CD4-positive, alpha-beta T cell treated with Interleukin-6 at 100 ng/mL for 8 hours (primary cell): ENCODE results near the gene FABP1.
A peak's percentile ranks its signal among the peaks of the same experiment; 100 is the strongest.

Source experiments
- DNase-seq: peaks from one replicate; pipeline ENCODE4 v3.0.0-alpha.2; 2020; ENCODE audit warnings: mixed read lengths, low spot score

The FABP1 gene

GRCh38 chr2:88127888-88128653 lies at the start of gene FABP1:
Gene FABP1, minus strand, starts transcription at chr2:88128062. Its CDS starts 45 bp downstream, at chr2:88128017.
- no peak for DNase-seq

DNA sequence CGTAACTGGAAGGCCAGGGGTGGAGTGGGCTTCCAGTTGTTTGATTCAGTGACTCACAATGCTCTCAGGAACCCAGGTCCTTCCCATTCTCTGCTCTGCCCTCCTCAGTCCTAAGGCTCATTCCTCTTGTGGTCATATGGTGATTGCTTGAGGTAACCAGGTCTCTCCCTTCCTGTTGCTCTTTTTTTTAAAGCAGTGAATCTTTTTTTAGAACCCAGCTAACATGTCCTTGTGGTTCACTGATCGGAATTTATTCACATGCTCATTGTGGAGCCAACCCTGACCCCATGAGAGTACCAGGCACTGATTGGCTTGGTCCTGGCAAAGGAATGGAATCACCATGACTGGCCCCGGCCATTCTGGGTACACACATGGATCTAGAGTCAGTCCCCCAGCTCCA lies 49.7 kb upstream of the FABP1 start:
- DNase-seq: no peak

GRCh38 chr2:88176352-88176984 lies 48.6 kb upstream of the FABP1 start:
- no peak for DNase-seq

DNA sequence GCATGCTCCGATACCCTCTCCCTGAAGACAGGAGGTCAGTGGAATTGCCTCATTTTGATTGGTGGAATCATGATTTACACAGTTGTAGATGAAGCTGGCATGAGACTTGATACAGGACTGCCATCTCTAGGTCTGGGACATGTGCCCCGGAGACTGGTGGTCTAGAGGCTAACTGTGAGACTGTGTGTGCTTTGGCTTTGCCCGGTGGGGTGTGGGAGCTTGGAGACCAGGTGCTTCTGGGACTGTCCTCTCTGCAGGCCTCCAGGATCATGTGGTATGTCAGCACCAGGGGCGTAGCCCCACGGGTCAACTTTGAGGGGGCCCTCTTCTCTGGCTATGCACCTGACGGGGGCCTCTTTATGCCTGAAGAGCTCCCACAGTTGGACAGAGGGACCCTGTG lies 45.0 kb upstream of the FABP1 start:
- DNase-seq: no peak

DNA sequence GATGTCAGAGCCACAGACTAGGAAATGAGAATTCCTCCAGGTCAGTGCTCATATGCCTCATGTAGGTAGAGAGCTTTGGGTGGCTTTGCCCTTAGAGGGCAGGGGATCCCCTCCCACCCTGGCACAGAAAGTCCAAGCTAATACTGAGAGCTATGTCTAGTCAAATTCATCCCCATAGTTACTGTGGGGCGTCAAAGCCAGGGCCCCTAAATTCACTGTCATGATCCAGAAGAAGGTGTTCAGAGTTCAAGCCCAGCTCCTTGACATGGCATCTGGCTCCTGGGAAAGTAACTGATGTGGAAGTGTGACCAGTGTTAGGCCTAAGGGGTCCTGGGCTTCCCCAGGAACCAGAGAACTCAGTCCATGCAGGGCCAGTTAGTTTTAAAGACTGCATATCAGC lies 44.1 kb upstream of the FABP1 start:
- no peak for DNase-seq

- DNase-seq: no peak
These were observed 42.6 kb upstream of the FABP1 start for GRCh38 chr2:88170472-88170892.

DNA sequence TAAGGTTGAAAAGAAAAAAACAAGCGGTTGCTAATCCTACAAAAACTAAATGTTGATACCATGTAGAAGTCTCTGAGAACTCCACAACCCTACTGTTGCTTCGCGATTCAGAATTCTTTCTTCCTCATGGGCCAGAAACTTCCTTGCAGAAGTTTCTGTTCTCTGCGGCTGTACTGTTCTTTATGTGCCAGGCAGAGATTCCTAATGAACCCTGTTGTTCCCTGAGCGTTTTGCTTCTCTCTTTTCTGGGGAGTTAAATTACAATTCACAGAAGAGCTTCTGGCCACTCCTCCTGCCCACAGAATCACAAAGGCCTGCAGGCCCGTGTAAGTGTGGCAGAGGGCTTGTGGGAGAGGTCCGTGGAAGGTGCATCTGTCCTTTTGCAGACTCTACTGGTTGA lies 40.5 kb upstream of the FABP1 start:
- no peak for DNase-seq

DNA sequence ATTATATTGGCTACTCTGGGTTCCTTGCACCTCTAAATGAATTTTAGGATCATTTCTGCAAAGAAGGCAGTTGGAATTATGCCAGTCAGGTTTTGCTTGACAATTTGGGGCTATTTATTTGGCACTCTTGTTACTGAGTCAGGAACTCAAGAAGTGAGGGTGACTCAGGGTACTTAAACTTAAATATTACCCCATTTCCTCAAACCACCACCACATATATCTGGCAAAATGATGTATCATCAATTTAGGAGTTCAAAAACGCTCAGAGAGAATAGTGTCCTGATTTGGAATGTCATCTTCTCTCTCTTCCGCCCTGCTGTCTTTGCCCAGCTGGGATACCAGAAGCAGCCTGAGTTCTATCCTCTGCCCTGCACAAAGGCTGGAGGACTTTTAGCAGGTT lies 39.9 kb upstream of the FABP1 start:
- no peak for DNase-seq

GRCh38 chr2:88165332-88166003 lies 37.6 kb upstream of the FABP1 start:
- no peak for DNase-seq

DNA sequence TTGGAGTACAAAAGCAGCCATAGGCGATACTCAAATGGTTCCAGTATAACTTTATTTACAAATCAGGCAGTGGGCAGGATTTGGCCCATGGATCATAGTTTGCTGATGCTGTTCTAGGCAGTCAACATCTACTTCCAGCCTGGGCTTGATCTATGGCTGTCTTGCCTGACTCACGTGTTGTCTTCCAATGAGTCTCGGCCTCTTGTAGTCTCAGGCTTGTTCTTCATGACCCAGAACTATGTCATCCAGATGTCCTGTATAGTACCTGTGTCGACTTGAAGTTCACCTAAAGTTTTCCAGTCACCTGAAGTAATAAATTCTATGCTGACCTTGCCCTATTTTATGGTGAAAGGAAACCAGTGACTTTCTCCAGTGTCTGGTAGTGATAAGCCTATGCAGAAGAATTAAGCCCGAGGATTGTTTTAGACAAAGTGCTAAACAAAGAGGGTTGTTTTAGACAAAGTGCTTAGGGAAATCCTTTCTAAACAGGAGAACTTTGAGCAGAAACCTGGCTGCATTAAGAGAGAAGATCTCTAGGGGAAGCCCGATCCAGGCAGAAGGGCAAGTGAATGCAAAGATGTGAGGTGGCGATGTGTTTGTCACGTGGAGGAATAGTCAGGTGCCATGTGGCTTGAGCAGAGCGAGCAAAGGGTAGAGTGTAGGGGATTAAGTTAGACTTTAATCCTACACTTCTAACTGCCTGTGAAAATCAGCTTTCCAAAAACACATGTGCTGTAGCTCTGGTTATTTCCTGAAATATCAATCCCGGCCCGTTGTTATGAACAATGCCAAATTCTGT lies 33.8 kb upstream of the FABP1 start:
- no peak for DNase-seq

DNA sequence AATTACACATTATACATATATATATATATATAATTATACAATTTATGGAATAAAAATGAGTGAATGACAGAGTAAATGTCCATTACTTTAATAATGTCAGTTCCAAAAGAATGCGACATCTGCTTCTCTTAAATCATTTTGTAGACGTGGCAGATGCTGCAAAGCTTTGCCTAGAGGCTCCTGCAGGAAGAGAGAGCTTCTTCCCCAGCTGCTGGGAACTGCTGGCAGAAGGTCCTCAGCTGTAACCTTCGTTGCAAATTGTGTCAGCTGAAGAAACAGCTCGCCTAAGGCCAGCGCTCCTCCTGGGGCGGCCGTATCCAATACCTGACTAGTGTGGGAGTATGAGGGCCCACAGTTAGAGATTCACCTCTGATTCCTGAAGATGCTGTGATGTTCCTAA lies 32.7 kb upstream of the FABP1 start:
- DNase-seq: no peak

DNA sequence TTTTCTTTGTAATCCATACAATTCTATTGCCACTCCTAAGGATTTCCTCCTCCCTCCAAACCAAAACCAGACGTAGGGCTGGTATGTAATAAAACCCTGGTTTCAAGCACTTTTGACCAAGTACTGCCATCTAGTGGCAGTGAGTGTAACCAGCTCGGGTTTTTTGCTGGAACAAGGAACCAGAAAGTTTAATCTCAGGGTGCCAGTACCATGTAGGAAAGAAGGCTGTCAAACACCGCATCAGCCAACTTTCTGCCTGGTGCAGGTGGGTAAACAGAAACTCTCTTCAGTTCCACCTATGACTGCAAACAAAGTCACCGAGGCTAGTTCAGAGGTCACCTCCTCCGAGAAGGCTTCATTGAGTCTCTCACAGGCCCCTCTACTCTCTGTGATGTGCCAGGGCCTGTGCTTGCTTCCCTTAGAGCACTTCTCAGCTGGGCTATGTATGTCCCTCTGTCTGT lies 32.1 kb upstream of the FABP1 start:
- peak; percentile 57 for DNase-seq

GRCh38 chr2:88159481-88159880 lies 31.6 kb upstream of the FABP1 start:
- DNase-seq: no peak

- DNase-seq: no peak
These were observed 21.1 kb upstream of the FABP1 start for GRCh38 chr2:88148929-88149438.

DNA sequence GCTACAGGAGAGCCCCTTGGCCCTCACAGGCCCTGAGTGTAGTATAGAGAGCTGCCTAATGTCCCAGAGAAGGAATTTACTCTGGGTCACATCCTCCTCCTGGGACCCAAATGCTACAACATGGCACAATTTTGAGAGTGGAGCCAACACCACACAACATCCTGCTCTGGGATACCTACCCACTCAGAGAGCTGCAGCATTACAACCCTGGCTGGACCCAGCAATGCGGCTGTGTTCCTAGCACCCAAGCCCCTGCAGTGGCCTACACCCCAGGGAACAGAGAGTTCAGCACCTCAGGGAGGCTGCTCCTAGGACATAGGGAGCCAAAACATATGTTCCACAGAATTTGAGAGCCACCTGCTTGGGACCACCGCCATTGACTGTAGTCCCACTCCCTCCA lies 19.3 kb upstream of the FABP1 start:
- DNase-seq: no peak

DNA sequence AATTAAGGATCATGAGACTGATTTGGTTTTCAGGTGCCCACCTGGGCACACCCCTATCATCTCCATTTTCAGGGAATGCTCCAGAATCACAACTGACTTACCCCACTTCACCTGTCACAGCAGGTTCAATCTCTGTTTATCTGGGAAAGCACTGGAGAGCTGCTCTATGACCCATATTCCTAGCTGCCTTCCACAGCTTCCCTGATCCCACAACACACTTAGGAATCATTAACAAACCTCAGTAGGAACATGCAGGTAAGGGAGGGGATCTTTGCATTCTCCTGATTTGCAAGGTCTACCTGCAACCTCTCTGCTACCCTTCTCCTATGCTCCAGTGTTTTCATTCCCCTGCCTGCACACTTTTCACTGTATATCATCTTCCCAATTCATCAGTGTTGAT lies 18.7 kb upstream of the FABP1 start:
- DNase-seq: no peak

GRCh38 chr2:88144914-88145497 lies 17.1 kb upstream of the FABP1 start:
- DNase-seq: no peak

GRCh38 chr2:88144271-88144670 lies 16.4 kb upstream of the FABP1 start:
- DNase-seq: no peak

GRCh38 chr2:88141952-88142351 lies 14.1 kb upstream of the FABP1 start:
- DNase-seq: no peak

- no peak for DNase-seq
These were observed 11.9 kb upstream of the FABP1 start for GRCh38 chr2:88139804-88140203.

DNA sequence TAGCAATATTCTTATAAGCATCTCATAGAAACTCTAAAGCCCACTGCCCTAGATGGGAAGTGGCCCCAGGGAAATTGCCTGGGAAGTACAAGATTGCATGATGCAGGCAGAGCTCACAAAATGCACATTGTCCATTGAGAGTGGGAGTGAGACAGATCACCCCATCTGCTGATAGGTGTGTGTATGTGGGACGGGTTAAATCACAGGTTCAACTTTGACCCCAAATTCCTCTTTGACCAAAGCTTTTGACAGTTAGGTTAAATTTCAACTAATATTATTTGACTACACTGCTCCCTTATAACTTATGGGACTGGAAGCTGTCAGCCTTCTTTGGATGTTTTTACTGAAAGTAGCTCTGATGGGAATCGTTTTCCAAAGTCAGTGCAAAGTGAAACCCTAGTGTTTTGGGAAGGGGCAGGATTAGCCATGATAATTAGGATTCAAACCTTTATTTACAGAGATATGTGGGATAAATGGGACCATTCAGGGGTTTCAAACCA lies 11.4 kb upstream of the FABP1 start:
- DNase-seq: no peak

DNA sequence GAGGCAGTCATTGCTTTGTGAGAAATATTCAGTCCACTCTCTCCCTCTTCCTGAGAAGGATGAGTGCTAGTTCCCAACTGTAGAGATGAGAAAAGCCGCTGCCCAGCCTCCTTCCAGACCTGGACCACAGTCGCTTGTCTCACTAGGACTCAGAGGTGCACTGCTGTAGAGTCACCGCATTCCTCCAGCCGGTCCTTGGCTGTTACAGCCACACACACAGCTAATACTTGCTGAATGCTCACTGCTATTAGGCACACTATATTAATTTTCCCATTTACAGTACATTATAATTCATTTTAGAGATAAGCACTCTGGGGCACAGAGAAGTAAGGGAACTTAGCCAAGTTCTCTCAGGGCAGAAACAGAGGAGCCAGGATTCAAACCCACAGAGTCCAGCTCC lies 10.0 kb upstream of the FABP1 start:
- no peak for DNase-seq
